HG03432 (cell line): Measurements from ENCODE around the gene TMC4.

Experiments
- ATAC-seq: cut with Tn5 transposase; IDR thresholded peaks from one replicate; pipeline ENCODE4 v1.9.1; 2021; ENCODE audit warnings: mild to moderate bottlenecking, moderate library complexity; ENCODE audit not compliant: unreplicated experiment

TMC4 gene

GRCh38 chr19:54156953-54157352, 16.0 kb downstream of the TMC4 start:
- no peak for ATAC-seq

DNA sequence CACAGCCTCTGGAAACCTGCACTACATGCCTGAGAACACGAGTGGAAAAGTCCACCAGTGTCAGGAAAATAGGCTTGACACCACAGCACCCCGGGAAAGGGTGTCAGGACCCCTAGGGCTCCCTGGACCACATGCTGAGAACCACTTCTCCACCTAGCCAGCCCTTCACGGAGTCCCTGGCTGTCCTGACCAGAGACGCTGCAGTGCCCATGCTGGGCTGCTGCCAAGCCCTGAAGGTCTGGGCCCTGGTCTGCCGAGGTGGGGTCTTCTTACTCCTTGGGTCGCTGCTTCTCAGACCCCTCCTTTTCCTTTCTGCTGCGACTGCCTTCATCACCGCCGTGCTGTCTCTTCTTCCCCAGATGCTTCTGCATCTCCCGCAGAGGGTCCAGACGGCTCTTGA, 16.5 kb downstream of the TMC4 start:
- ATAC-seq: no peak

- no peak for ATAC-seq
These were observed 17.3 kb downstream of the TMC4 start for GRCh38 chr19:54155694-54156093.

DNA sequence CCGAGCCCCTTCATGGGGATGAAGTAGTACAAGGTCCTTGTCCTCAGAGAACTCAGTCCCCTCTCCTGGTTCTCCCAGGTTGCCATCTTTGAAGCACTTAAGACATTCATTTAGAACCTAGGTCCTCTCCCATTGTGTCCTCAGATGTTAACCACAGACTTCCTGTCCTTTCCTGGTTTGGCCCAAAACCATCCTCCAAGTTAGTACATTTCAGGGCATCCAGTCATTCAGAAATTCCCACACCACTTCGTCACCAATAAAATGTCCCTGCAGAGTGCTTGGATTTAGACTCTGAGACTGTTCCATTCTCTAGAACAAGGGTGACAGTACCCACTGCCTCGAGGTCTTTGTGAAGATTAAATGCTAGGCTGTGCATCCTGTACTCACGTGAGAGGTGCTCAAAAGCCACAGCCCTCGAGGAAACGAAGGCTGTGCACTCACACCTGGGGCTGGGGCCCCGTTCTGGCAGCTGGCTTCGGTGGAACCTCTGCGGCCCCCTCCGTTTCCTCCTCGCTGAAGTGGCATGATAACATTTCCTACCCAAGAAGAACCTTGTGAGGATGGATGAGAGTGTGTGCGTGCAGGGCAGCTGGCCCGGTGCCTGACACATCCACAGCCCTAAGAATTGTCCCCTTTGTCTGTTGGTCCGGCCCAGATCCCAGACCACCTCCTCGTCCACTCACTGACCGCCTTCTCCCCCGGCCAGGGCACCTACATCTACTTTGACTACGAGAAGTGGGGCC, 18.2 kb downstream of the TMC4 start:
- no peak for ATAC-seq

DNA sequence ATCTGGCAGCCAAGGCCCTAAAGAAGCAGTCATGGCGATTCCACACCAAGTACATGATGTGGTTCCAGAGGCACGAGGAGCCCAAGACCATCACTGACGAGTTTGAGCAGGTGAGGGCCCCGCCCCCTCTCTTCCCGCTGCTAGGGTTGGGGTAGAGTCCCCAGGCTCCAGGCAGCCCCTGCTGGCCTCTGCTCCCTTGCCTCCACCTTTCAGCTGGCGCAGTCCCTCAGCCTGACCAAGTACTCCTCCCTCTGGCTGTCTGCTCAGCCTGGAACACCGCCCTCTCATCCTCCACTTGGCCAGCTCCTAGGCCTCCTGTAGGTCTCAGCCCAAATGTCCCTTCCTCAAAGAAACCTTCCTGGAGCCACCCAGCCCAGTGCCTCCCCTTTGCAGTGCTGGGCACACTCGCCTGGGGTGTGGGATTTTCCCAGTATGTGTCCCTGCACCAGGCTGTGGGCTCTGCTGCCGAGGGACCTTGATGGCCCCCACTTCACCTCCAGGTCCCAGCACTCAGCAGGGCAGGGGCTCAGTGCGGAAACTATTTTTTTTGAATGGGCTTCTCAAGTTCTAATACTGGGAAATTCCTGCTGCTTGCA, 19.1 kb downstream of the TMC4 start:
- ATAC-seq: no peak

GRCh38 chr19:54152878-54153524, 20.0 kb downstream of the TMC4 start:
- ATAC-seq: no peak

DNA sequence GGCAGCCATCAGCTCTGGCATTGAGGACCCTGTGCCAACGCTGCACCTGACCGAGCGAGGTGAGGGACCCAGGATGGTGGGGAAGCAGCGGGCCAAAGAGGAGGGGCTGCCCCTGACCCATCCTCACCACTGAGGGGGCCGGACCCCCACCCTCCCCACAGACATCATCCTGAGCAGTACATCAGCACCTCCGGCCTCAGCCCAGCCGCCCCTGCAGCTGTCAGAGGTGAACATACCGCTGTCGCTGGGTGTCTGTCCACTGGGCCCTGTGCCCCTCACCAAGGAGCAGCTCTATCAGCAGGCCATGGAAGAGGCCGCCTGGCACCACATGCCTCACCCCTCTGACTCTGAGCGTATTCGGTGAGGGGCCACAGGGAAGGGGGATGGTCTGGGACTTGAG, 20.7 kb downstream of the TMC4 start:
- ATAC-seq: no peak

GRCh38 chr19:54151362-54152035, 21.5 kb downstream of the TMC4 start:
- ATAC-seq: no peak

DNA sequence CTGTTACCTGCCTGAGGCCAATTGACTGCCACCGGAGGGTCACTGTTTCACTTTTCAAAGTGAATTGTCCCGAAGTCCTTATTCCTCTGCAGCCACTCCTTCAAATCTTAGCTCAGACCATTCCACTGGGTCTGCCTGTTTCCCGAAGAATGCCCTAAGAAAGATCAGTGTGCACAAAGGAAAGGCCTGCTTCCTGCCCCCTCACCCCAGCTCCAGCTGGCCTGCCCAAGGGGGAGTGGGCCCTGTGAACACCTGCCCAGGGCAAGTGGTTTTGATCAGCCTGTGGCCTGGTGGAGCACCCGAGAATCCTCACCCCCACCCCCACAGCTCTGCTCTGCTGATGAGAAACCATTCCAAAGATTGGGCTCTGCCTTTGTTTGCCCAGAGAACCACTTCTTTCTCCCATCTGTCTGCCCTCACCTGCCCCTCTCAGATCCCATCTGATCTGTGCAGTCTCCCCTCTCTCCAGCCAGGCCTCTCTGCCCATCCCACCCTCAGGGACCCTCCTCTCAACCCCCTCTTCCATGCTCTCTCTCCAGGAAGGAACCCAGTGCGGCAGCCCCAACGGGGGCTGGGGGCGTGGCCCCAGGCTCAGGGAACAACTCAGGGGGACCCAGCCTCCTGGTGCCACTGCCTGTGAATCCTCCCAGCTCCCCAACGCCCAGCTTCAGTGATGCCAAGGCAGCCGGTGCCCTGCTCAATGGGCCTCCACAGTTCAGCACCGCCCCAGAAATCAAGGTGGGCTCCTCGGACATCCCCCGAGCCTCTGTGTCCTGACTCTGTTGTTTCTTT, 23.7 kb downstream of the TMC4 start:
- ATAC-seq: no peak

GRCh38 chr19:54148158-54148557, 24.8 kb downstream of the TMC4 start:
- ATAC-seq: no peak

- no peak for ATAC-seq
These were observed 25.3 kb downstream of the TMC4 start for GRCh38 chr19:54147676-54148075.

GRCh38 chr19:54145541-54146158, 27.3 kb downstream of the TMC4 start:
- no peak for ATAC-seq

DNA sequence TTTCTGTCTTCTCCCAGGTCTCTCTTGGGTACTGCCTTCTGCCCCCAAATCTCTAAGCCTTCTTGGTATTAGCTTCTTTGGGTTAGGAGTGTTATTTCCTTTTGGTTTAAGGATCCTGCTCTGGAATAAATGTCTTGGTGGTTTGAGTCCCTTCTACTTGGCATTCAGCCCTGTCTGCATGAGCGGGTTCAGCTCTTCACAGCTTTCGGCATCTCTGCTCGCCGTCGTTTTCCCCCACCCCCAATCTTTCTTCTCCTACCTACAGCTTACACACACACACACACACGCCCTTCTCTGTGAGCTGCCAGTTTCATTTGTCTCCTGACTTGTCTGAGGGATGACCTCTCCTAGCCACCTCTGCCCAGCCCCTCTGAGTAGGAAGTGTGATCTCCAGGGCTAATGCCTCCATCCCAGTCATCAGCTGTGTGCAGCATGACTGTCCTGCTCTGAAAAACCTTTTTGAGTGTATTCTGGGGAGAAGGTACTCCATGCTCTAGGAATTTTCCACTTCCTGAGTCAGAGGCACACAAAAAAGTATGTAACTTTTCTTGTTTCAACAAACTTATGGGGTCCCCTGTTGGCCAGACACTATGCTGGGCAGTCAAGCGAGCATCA, 30.7 kb downstream of the TMC4 start:
- ATAC-seq: no peak

- ATAC-seq: no peak
These were observed 31.6 kb downstream of the TMC4 start for GRCh38 chr19:54141356-54141755.

DNA sequence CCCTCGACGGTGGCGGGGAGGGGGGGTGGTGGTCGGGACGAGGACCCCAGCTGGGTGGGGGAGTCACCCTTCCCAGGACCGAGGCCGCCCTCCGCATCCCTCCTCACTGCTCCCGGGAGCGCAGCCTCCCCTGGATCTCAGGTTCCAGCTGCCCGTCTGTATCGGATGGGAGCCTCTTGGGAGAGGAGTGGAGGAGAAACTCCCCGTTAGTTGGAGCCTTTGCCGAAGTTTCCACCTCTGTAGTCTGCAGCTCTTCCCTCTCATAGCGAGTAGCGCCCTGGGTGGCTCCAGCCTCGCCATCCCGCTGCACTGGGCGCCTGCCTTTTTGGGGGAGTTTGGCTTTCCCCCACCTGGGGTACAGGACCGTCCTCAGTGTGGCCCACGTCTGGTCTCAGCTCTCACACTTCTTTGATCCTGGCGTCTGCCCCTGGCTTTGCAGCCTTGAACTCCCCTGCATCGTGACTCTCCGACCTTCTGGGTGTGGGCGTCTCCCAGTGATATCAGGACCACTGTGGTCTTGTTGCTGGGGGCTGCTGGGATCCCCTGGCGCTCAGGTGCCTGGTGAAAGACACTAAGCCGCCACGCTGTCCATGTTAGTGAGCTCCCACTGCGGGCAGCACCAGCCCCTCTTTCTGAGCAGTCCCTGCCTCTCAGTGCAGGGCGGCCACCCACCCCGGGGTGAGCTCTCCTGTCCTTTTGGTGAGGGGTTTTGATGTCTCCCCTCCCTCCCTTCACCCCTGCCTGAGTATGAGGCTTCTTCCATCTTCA, 34.3 kb downstream of the TMC4 start:
- ATAC-seq: no peak

GRCh38 chr19:54137699-54138488, 35.1 kb downstream of the TMC4 start, which contains the start of gene CNOT3:
CNOT3 (plus strand) TSS chr19:54137762; CDS start chr19:54142979, 5,217 bp downstream.
- no peak for ATAC-seq

- ATAC-seq: peak; percentile 83
These were observed 35.9 kb downstream of the TMC4 start for GRCh38 chr19:54136864-54137698.
